WERI-Rb-1 (cell line): ENCODE results near the gene TRPC4.

Experiments used
- DNase-seq: peaks from one replicate; pipeline ENCODE4 v3.0.0-alpha.2; 2020
- H3K27ac ChIP-seq: fragments of 250-450 bp; sonication (Bioruptor Pico); 2 replicates; pipeline ENCODE4 v1.5.1; 2020; ENCODE audit warnings: mild to moderate bottlenecking, moderate library complexity
- H3K27me3 ChIP-seq: fragments of 250-450 bp; sonication (Bioruptor Pico); 2 replicates; pipeline ENCODE4 v1.5.1; 2021; ENCODE audit warnings: mild to moderate bottlenecking, low read depth, moderate library complexity; ENCODE audit not compliant: insufficient read depth, severe bottlenecking
- H3K36me3 ChIP-seq: fragments of 250-450 bp; sonication (Bioruptor Pico); 2 replicates; pipeline ENCODE4 v1.5.1; 2020; ENCODE audit warnings: mild to moderate bottlenecking, moderate library complexity
- H3K4me3 ChIP-seq: 2 replicates; pipeline ENCODE4 v1.5.1; 2011; ENCODE audit warnings: low read depth, mild to moderate bottlenecking, control low read depth, low read length
- H3K9me3 ChIP-seq: fragments of 250-450 bp; sonication (Bioruptor Pico); 2 replicates; pipeline ENCODE4 v1.5.1; 2021; ENCODE audit warnings: mild to moderate bottlenecking, moderate library complexity; ENCODE audit not compliant: severe bottlenecking
- TF ChIP-seq, protein P1 (sequence below): IDR thresholded peaks from 2 replicates; pipeline ENCODE4 v1.5.1; 2011; ENCODE audit warnings: low read depth, mild to moderate bottlenecking, control low read depth, inconsistent platforms, low read length

Gene TRPC4

DNA sequence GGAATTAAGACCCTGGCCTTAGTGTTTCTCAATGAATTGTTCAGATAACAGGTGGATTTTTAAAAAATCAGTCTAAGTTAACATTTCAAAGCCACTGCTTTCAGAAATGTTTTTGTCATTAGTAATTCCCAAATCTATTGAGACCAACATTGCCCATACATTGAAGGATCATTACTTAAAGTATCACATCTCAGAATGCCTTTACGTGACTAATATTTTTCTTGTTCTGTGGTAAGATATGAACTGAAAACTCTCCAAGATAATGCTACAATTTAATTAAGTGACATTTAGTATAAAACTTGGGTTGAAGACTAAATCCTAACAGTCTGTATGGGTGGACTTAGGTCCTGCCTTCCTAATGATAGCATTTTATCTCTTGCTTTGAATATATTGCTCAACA, 211.6 kb downstream of the TRPC4 start:
- H3K4me3 ChIP-seq = no peak overlapping the region
- no peaks in the 10 kb centered on the region for H3K36me3 ChIP-seq
- H3K27me3 ChIP-seq = no peaks in the 10 kb centered on the region
- TF ChIP-seq, protein P1, sequence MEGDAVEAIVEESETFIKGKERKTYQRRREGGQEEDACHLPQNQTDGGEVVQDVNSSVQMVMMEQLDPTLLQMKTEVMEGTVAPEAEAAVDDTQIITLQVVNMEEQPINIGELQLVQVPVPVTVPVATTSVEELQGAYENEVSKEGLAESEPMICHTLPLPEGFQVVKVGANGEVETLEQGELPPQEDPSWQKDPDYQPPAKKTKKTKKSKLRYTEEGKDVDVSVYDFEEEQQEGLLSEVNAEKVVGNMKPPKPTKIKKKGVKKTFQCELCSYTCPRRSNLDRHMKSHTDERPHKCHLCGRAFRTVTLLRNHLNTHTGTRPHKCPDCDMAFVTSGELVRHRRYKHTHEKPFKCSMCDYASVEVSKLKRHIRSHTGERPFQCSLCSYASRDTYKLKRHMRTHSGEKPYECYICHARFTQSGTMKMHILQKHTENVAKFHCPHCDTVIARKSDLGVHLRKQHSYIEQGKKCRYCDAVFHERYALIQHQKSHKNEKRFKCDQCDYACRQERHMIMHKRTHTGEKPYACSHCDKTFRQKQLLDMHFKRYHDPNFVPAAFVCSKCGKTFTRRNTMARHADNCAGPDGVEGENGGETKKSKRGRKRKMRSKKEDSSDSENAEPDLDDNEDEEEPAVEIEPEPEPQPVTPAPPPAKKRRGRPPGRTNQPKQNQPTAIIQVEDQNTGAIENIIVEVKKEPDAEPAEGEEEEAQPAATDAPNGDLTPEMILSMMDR = no peak
- no peak for DNase-seq
- H3K27ac ChIP-seq = no peak overlapping the region
- no peaks in the 10 kb centered on the region for H3K9me3 ChIP-seq

DNA sequence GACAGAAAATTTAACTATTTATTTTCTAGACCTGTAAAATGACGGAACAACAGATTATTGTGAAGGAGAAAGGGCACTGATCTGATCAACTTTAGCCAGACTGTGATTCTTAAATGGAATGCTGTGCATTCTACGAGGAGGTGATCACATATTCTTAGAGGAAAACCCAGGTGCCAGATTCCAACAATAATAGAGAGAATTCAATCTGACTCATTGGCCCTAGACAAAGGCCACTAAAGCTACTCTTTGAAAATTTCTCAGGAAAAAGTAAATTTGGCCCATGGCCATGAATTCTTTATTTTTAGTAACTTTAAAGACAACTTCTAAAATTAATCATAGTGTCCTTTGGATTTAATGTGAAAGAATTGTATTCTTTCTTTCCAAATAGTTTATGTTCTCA, 212.4 kb downstream of the TRPC4 start:
- TF ChIP-seq, protein P1 = no peak
- Histone ChIP-seq H3K27me3 (no peaks in the 10 kb centered on the region), H3K4me3 (no peak overlapping the region), H3K27ac (no peak overlapping the region), H3K36me3 (no peaks in the 10 kb centered on the region), H3K9me3 (no peaks in the 10 kb centered on the region)
- no peak for DNase-seq

DNA sequence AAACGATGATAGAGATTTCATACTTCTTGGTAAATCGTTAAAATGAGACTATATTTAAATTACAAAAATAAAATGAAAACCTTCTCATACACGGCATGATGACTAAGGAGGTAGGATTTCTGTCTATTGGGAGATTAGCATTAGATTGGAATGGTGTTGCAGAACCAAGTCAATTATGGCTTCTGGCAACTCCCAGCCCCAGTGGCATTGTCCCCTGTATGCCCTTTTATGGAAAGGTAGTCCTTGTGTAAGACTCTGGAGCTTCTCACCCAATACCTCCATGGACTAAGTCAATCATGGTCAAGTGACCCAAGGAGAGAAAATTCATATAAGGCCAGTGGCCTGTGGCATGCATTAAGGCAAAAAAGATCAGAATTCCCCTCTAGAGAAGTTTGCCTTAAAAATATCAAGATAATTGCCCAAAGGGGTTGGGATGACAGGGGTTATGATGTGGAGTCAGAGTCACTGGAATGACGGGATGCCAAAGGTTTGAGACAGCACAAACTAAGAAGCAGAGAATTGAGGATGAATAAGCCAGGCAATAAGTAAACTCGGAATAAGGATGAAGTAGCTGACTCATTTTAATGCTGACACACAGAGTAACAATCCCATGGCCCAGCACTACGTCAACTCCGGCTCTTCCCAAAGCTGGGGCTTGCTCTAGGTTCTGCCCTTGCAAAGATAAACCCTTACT, 213.2 kb downstream of the TRPC4 start:
- Histone ChIP-seq H3K36me3 (no peaks in the 10 kb centered on the region), H3K9me3 (no peaks in the 10 kb centered on the region), H3K4me3 (no peak overlapping the region), H3K27ac (no peak overlapping the region), H3K27me3 (no peaks in the 10 kb centered on the region)
- TF ChIP-seq, protein P1 = no peak
- DNase-seq = no peak

DNA sequence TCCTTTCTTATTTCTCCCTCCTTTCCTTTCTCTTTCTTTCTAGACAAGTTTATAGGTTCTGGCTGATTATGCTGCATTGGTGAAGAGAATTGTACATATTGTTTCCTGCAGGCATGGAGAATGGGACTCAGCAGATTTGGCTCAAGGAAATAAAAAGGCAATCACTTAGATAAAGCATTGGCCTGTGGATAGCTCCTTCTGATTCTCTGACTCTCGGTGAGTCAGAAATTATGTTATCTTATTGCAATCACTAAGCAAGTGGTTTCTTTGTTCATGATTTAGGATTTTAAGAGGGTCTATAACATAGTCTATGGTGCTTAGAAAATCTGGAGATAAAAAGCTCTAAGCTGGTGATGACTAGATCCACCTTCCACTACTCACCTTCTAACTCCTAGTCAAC, 217.0 kb downstream of the TRPC4 start:
- TF ChIP-seq, protein P1 = no peak
- Histone ChIP-seq H3K9me3 (no peaks in the 10 kb centered on the region), H3K4me3 (no peak overlapping the region), H3K36me3 (no peaks in the 10 kb centered on the region), H3K27ac (no peak overlapping the region), H3K27me3 (no peaks in the 10 kb centered on the region)
- DNase-seq = no peak

DNA sequence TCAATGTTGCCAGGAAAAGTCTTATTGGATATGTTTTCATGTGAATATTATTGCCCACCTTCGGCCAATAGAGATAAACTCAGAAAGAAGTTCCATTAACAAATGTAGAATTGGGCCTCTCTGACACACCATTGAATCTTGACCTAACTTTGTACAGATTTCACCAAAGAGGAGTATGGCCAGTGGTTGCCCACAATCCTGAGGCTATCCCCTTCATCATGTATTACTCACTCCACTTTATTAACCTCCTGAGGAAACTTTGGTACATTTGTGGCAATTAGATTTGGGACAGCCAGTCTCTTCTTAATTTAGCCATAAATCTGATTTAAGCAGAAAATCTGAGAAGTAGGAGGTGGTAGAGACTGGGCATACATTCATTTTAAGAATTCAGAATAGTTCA, 217.7 kb downstream of the TRPC4 start:
- TF ChIP-seq, protein P1 = no peak
- Histone ChIP-seq H3K27ac (no peak overlapping the region), H3K36me3 (no peaks in the 10 kb centered on the region), H3K4me3 (no peak overlapping the region), H3K27me3 (no peaks in the 10 kb centered on the region), H3K9me3 (no peaks in the 10 kb centered on the region)
- DNase-seq = no peak

DNA sequence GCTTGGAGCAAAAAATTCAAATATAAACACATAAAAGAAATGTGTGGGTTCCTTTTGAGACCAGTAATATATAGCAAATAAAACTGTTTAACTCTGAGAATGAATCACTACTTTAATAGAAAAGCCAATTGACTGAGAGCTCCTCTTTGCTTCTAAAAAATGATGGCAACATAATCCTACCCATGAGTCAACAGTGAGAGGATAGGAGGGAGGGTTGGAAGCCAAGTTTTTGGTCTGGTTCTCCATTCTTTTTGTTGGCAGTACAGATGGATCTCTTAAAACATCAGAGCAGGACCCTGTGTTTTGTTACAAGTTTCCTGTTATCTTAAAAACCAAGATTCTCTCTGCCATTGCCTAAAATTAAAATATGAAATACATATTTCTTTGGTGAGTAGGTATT, 221.0 kb downstream of the TRPC4 start:
- TF ChIP-seq, protein P1 = no peak
- Histone ChIP-seq H3K36me3 (no peaks in the 10 kb centered on the region), H3K4me3 (no peak overlapping the region), H3K27ac (no peak overlapping the region), H3K27me3 (no peaks in the 10 kb centered on the region), H3K9me3 (no peaks in the 10 kb centered on the region)
- no peak for DNase-seq
